MCF 10A (cell line): ENCODE data around the gene PCSK7. TPM values are rescaled to one million over a fixed set of nuclear protein-coding genes. Genes with fewer than 3 reads are reported as not detected.

Experiments used
- BruUV-seq: library from RNA; stranded (reverse); fragments of 400-500 nt; replicated peaks from 2 replicates; lab custom pipeline; 2021; lab: Mats Ljungman, UMichigan
- CTCF ChIA-PET: fragments of 300-600 bp; sonication (Branson Sonifier 250); formaldehyde crosslinking; extraction: SDS; loops from one replicate; lab custom pipeline; 2021; ENCODE audit warnings: antibody characterized with exemption, inconsistent platforms; lab: Yijun Ruan, JAX
- POLR2A ChIA-PET: fragments of 300-600, 350-650 bp; sonication (Branson Sonifier 250); formaldehyde crosslinking; extraction: SDS; loops from one replicate; lab custom pipeline; 2020; ENCODE audit warnings: antibody characterized with exemption, inconsistent platforms; lab: Yijun Ruan, JAX
- DNase-seq: peaks from one replicate; pipeline ENCODE4 v3.0.0-alpha.2; 2018; ENCODE audit not compliant: unreplicated experiment
- H3K27ac Mint-ChIP-seq: one replicate; pipeline ENCODE4 v1.8.0; 2022; ENCODE audit warnings: mild to moderate bottlenecking, low read depth, mixed read lengths; ENCODE audit not compliant: unreplicated experiment
- H3K27me3 Mint-ChIP-seq: one replicate; pipeline ENCODE4 v1.8.0; 2022; ENCODE audit warnings: mixed read lengths; ENCODE audit not compliant: insufficient read depth, unreplicated experiment
- H3K36me3 Mint-ChIP-seq: one replicate; pipeline ENCODE4 v1.8.0; 2022; ENCODE audit warnings: mild to moderate bottlenecking, moderate library complexity, mixed read lengths; ENCODE audit not compliant: insufficient read depth, unreplicated experiment
- H3K4me1 Mint-ChIP-seq: one replicate; pipeline ENCODE4 v1.8.0; 2022; ENCODE audit warnings: mixed read lengths; ENCODE audit not compliant: insufficient read depth, unreplicated experiment
- H3K4me3 Mint-ChIP-seq: one replicate; pipeline ENCODE4 v1.8.0; 2022; ENCODE audit warnings: mild to moderate bottlenecking, moderate library complexity, mixed read lengths; ENCODE audit not compliant: unreplicated experiment
- H3K9me3 Mint-ChIP-seq: one replicate; pipeline ENCODE4 v1.8.0; 2022; ENCODE audit warnings: mixed read lengths; ENCODE audit not compliant: unreplicated experiment
- CTCF ChIP-seq: fragments of 200-600 bp; IDR thresholded peaks from one replicate; pipeline ENCODE4 v1.8.0; 2022; ENCODE audit warnings: antibody characterized with exemption, mild to moderate bottlenecking; ENCODE audit not compliant: unreplicated experiment
- intact Hi-C: fragments of 100-400 bp; cut with micrococcal nuclease; formaldehyde crosslinking; loops from 2 replicates; pipeline ENCODE4 v1.14.1; 2022
- total RNA-seq: library from RNA; stranded (reverse); gene quantifications from 2 replicates; pipeline ENCODE4 v1.2.3, GENCODE V29; 2022

Gene PCSK7
- total RNA-seq, 1 experiment from 2014 or later, result 58.6 TPM

GRCh38 chr11:117200813-117201657 is 30.8 kb downstream of the PCSK7 start:
- no TSS peak for BruUV-seq
- intact Hi-C loops, result no loop called here
- peaks cover 12% of the 10 kb centered on the region for H3K36me3 Mint-ChIP-seq
- no peak for DNase-seq
- H3K4me1 Mint-ChIP-seq, result no peaks in the 10 kb centered on the region
- ChIA-PET CTCF (interaction anchor here (2.0 kb wide), 1 partner anchor 26 kb away, joined by 8 read pairs; no protein-coding TSS in a partner anchor), POLR2A (interaction anchor here (1.8 kb wide), 1 partner anchor 22 kb away, joined by 4 read pairs; no protein-coding TSS in a partner anchor)
- H3K9me3 Mint-ChIP-seq, result no peaks in the 10 kb centered on the region
- H3K27me3 Mint-ChIP-seq, result no peaks in the 10 kb centered on the region
- TF ChIP-seq CTCF, result no peak
- H3K4me3 Mint-ChIP-seq, result no peak overlapping the region
- H3K27ac Mint-ChIP-seq, result peak overlapping the region; percentile 59

GRCh38 chr11:117199916-117200812 is 31.7 kb downstream of the PCSK7 start:
- Mint-ChIP-seq H3K9me3 (no peaks in the 10 kb centered on the region), H3K36me3 (peaks cover 7% of the 10 kb centered on the region), H3K27me3 (no peaks in the 10 kb centered on the region), H3K4me1 (no peaks in the 10 kb centered on the region), H3K27ac (peak overlapping the region; percentile 59), H3K4me3 (no peak overlapping the region)
- DNase-seq, result no peak
- POLR2A ChIA-PET, result interaction anchor here (0.7 kb wide), 1 partner anchor 53 kb away, joined by 3 read pairs; no protein-coding TSS in a partner anchor
- CTCF ChIA-PET, result interaction anchor here (0.6 to 2.0 kb wide), 3 partner anchors 11 to 134 kb away, joined by 3 to 8 read pairs (median 4); no protein-coding TSS in a partner anchor
- TF ChIP-seq CTCF, result no peak
- intact Hi-C loops, result no loop called here
- no TSS peak for BruUV-seq

- intact Hi-C loops, result no loop called here
- ChIA-PET CTCF (interaction anchor here (0.6 kb wide), 1 partner anchor 135 kb away, joined by 4 read pairs; no protein-coding TSS in a partner anchor), POLR2A (interaction anchor here (0.7 to 0.9 kb wide), 4 partner anchors 32 to 390 kb away, joined by 3 read pairs; partner anchors contain the start of gene PAFAH1B2)
- Mint-ChIP-seq H3K27ac (peak within 1 kb of the TSS; percentile 59), H3K36me3 (no peaks in the 10 kb centered on the region), H3K4me1 (no peaks in the 10 kb centered on the region), H3K9me3 (no peaks in the 10 kb centered on the region), H3K27me3 (no peaks in the 10 kb centered on the region), H3K4me3 (peak within 1 kb of the TSS; percentile 38)
- TSS peak; percentile 32 for BruUV-seq
- DNase-seq, result peak; percentile 47
- no peak for TF ChIP-seq CTCF
Measured at GRCh38 chr11:117199053-117199915, 32.6 kb downstream of the PCSK7 start, which contains the start of gene TAGLN. Gene TAGLN (plus strand): TSS chr11:117199370. CDS start chr11:117203014, 3,644 bp downstream.
